Measurements from ENCODE around the gene RPL13. TPM values are rescaled to one million over a fixed set of nuclear protein-coding genes. Genes with fewer than 3 reads are reported as not detected.

The RPL13 gene
- total and polyA plus RNA-seq, 2 of the 8 experiments (the other 6 are each of a cell fraction or from before 2014, with no cell fraction given): 2,162 to 7,384 TPM

- CTCF ChIA-PET (ENCODE audit: partially characterized antibody): interaction anchor here (1.0 to 1.6 kb wide), 3 partner anchors 8 to 32 kb away, joined by 3 to 6 read pairs (median 5); no protein-coding TSS in a partner anchor
Measured at GRCh38 chr16:89607453-89607852, 47.0 kb downstream of the RPL13 start.

More at GRCh38 chr16:89607453-89607852, 47.0 kb downstream of the RPL13 start:
- H4K8ac ChIP-seq (ENCODE audit: extremely low read depth, insufficient read depth, low read length): no peak overlapping the region
- 95% methylated on average over 9 of the region's 9 CpGs; no CpG with 5 or more reads in 1 of the 2 experiments for WGBS, 2 experiments (ENCODE audit: extremely low coverage in 1 of 2, insufficient coverage in 1 of 2, insufficient read length in 1 of 2, insufficient replicate concordance in 2 of 2, low coverage in 1 of 2, low lambda C conversion rate in 2 of 2, missing lambda C conversion rate in 1 of 2)
- no peaks in the 10 kb centered on the region for H3K9me3 ChIP-seq (ENCODE audit: insufficient read depth in 2 of 2, low read depth in 1 of 2, low read length in 1 of 2)
- H4K5ac ChIP-seq (ENCODE audit: insufficient read length, low read depth, low read length): no peak overlapping the region
- no peaks in the 10 kb centered on the region; the same call in 1 of the 2 replicates for H3K23me2 ChIP-seq (ENCODE audit: low read depth, low read length)
- no peak overlapping the region for H2BK15ac ChIP-seq (ENCODE audit: low read length)
- FAIRE-seq (no peak), DNase-seq (ENCODE audit: low read depth in 1 of 2, low spot score in 2 of 2) (no peak)
- H3K27ac ChIP-seq (ENCODE audit: low read depth, low read length): no peak overlapping the region
- no peaks in the 10 kb centered on the region for H3K36me3 ChIP-seq (ENCODE audit: control insufficient read depth in 2 of 4, insufficient read depth in 4 of 4, low read length in 3 of 4)
- TF ChIP-seq SP2 (IDR thresholded peaks at IDR 0.05; ENCODE audit: low read length) (no peak), E2F6 (IDR thresholded peaks at IDR 0.05) (no peak), ZNF274 (IDR thresholded peaks at IDR 0.05; ENCODE audit: borderline replicate concordance, extremely low read depth, low read length) (no peak), SP4 (IDR thresholded peaks at IDR 0.05; ENCODE audit: low read length) (no peak), HDAC2 (IDR thresholded peaks at IDR 0.05; ENCODE audit: borderline replicate concordance in 1 of 2, low read depth in 2 of 2, low read length in 2 of 2) (no peak), RAD21 (IDR thresholded peaks at IDR 0.05 in 1 of 2, conservative IDR thresholded peaks at IDR 0.05 in 1 of 2; ENCODE audit: low read depth in 2 of 2, low read length in 2 of 2) (no peak), POLR2A (IDR thresholded peaks at IDR 0.05; ENCODE audit: control extremely low read depth in 1 of 2, low read depth in 2 of 2, low read length in 2 of 2) (no peak), TAF7 (optimal IDR thresholded peaks at IDR 0.05; ENCODE audit: borderline replicate concordance, low read depth, low read length) (no peak), KDM5A (IDR thresholded peaks at IDR 0.05; ENCODE audit: low read length) (no peak), EGR1 (IDR thresholded peaks at IDR 0.05; ENCODE audit: borderline replicate concordance, low read depth, low read length) (no peak), TAF1 (IDR thresholded peaks at IDR 0.05; ENCODE audit: low read depth, low read length) (no peak), JUND (IDR thresholded peaks at IDR 0.05; ENCODE audit: low read length) (no peak), RNF2 (IDR thresholded peaks at IDR 0.05; ENCODE audit: borderline replicate concordance, low read depth, low read length, missing control alignments, poor library complexity, severe bottlenecking) (no peak), SUZ12 (IDR thresholded peaks at IDR 0.05; ENCODE audit: low read length) (no peak)
- no peak overlapping the region for H3K14ac ChIP-seq (ENCODE audit: insufficient read length)
- no peak overlapping the region for H2AFZ ChIP-seq (ENCODE audit: low read length)
- no peak overlapping the region for H3K4me2 ChIP-seq (ENCODE audit: insufficient read depth in 1 of 2, low read depth in 2 of 2, low read length in 2 of 2)
- no peak overlapping the region for H3K4me3 ChIP-seq (ENCODE audit: extremely low read depth in 1 of 4, insufficient read depth in 2 of 4, low read depth in 3 of 4, low read length in 4 of 4)
- no peak overlapping the region for H2BK20ac ChIP-seq (ENCODE audit: low read length)
- no peak overlapping the region for H2AK5ac ChIP-seq (ENCODE audit: low read depth, low read length)
- H3K79me2 ChIP-seq (ENCODE audit: control insufficient read depth in 1 of 2, insufficient read depth in 2 of 2, low read length in 2 of 2): no peaks in the 10 kb centered on the region
- H2BK120ac ChIP-seq (replicated peaks; ENCODE audit: low read depth, low read length): no peak overlapping the region
- no peaks in the 10 kb centered on the region; a peak in 1 of 7 replicates for H3K27me3 ChIP-seq (replicated peaks in 1 of 4; ENCODE audit: control insufficient read depth in 3 of 4, extremely low read depth in 1 of 4, insufficient read depth in 3 of 4, low read length in 3 of 4)
- H4K20me1 ChIP-seq (replicated peaks in 1 of 2; ENCODE audit: control insufficient read depth in 1 of 2, insufficient read depth in 2 of 2, low read length in 2 of 2): peaks cover 0 to 4% of the 10 kb centered on the region in 2 experiments
- no peak overlapping the region for H3K23ac ChIP-seq (ENCODE audit: insufficient read length)
- H3K4me1 ChIP-seq (replicated peaks in 1 of 4; ENCODE audit: control insufficient read depth in 3 of 4, insufficient read depth in 4 of 4, low read length in 3 of 4): peaks cover 0 to 6% (median 5%) of the 10 kb centered on the region in 4 experiments; a peak in 5 of 7 replicates
- no peak overlapping the region for H3K18ac ChIP-seq (ENCODE audit: extremely low read depth, low read length)
- H3K9ac ChIP-seq (replicated peaks in 1 of 4; ENCODE audit: extremely low read depth in 1 of 4, low read depth in 3 of 4, low read length in 3 of 4): no peak overlapping the region
- no peak overlapping the region for H4K91ac ChIP-seq (replicated peaks; ENCODE audit: insufficient read length, low read length)
- POLR2A ChIA-PET (ENCODE audit: partially characterized antibody): no interaction called here
- H3K56ac ChIP-seq (replicated peaks; ENCODE audit: insufficient read length, low read depth, low read length): no peak overlapping the region
- H2BK12ac ChIP-seq (ENCODE audit: low read depth, low read length): no peak overlapping the region
- H2BK5ac ChIP-seq (ENCODE audit: low read depth, low read length): no peak overlapping the region
- no peak overlapping the region for H3K4ac ChIP-seq (replicated peaks; ENCODE audit: insufficient read length, low read depth, low read length)
- no peaks in the 10 kb centered on the region for H3K79me1 ChIP-seq (ENCODE audit: low read depth, low read length)

Data from H1 (cell line).